ENCODE measurements around the gene MCF2L2.
"Not testable (repeated sequence)": the region's sequence is repeated elsewhere in the genome, so short reads cannot be mapped to it uniquely, and the experiment has no call there.

MCF2L2 gene

DNA sequence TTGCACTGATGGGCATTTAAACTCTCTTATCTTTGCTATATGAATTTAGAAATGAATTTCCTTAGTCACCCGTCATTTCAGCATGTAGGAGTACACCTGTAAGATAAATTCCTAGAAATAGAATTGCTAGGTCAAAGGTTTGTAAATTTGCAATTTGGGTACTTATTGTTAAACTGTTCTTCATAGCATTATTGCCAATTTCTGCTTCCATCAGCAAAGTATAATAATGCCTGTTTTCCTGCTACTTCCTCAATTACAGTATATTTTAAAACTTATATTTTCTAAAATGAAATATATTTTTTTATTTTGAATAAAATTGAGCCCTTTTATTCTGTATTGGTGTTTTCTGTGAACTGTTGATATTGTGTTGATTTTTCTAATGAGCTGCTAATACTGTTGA is 16.3 kb upstream of the MCF2L2 start:
- no peak overlapping the region for H3K4me3 ChIP-seq (ENCODE audit: low read depth, low read length)
- in situ Hi-C loops (cut with HindIII; ENCODE audit: low sequenced_read_pairs): no loop called here
- TF ChIP-seq, protein P1, sequence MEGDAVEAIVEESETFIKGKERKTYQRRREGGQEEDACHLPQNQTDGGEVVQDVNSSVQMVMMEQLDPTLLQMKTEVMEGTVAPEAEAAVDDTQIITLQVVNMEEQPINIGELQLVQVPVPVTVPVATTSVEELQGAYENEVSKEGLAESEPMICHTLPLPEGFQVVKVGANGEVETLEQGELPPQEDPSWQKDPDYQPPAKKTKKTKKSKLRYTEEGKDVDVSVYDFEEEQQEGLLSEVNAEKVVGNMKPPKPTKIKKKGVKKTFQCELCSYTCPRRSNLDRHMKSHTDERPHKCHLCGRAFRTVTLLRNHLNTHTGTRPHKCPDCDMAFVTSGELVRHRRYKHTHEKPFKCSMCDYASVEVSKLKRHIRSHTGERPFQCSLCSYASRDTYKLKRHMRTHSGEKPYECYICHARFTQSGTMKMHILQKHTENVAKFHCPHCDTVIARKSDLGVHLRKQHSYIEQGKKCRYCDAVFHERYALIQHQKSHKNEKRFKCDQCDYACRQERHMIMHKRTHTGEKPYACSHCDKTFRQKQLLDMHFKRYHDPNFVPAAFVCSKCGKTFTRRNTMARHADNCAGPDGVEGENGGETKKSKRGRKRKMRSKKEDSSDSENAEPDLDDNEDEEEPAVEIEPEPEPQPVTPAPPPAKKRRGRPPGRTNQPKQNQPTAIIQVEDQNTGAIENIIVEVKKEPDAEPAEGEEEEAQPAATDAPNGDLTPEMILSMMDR (IDR thresholded peaks at IDR 0.05; ENCODE audit: low read depth, low read length, missing control alignments): no peak
- DNase-seq (ENCODE audit: low read depth): no peak

DNA sequence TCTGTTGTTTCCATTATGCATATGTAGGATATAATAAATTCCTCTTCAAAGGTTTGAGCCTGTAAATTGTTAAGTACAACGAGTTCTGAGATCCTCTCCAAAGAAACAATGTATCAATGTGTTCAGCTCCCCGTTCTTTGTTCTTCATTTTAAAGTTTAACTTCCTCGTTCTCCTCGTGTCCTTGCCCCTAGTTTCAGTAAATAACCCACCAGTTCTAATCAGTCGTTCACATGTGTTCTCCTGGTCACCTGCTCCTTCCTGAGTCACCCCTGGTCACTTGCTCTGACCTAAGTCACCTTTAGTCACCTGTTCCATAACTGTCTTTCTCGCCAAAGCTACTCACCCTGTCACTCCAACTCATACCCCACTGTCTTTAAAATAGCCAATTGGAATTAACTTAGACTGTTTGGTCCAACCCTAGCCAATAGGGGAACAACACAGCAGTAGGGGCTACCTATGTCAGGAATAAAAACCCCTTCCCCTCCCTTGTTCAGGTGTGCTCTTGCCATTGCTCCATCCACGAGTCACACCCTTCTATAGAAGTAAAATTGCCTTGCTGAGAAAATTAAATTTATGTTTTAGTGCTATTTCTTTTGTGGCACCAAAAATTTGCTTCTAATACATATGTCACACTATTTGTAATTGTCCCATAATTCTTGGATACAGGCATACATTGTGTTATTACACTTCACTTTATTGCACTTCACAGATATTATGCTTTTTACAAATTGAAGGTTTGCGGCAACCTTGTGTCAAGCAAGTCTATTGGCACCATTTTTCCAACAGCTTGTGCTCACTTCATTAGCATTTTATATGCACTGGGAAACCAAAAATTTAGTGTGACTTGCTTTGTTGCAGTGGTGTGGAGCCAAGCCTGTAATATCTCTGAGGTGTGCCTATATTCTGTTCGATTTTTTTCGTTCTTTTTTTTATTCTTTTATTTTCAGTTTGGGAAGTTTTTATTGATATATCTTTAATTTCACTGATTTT is 15.3 kb upstream of the MCF2L2 start:
- in situ Hi-C loops (cut with HindIII; ENCODE audit: low sequenced_read_pairs): no loop called here
- DNase-seq (ENCODE audit: low read depth): no peak
- TF ChIP-seq, protein P1 (IDR thresholded peaks at IDR 0.05; ENCODE audit: low read depth, low read length, missing control alignments): no peak
- H3K4me3 ChIP-seq (ENCODE audit: low read depth, low read length): no peak overlapping the region

DNA sequence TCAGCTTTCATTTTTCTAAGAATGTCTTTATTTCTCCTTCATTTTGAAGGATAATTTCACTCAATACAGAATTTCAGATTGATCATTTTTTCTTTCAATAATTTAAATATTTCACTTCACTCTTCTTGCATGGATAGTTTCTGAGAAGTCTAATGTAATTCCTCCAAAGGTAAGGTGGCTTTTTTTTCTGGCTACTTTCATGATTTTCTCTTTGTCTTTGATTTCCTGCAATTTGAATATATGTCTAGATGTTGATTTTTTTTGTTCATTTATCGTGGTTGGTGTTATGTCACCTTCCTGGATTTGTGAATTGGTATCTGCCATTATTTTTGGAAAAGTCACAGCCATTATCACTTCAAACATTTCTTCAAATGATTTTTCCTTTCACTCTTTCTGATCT is 14.6 kb upstream of the MCF2L2 start:
- TF ChIP-seq, protein P1 (IDR thresholded peaks at IDR 0.05; ENCODE audit: low read depth, low read length, missing control alignments): no peak
- in situ Hi-C loops (cut with HindIII; ENCODE audit: low sequenced_read_pairs): no loop called here
- H3K4me3 ChIP-seq (ENCODE audit: low read depth, low read length): no peak overlapping the region
- DNase-seq (ENCODE audit: low read depth): no peak

DNA sequence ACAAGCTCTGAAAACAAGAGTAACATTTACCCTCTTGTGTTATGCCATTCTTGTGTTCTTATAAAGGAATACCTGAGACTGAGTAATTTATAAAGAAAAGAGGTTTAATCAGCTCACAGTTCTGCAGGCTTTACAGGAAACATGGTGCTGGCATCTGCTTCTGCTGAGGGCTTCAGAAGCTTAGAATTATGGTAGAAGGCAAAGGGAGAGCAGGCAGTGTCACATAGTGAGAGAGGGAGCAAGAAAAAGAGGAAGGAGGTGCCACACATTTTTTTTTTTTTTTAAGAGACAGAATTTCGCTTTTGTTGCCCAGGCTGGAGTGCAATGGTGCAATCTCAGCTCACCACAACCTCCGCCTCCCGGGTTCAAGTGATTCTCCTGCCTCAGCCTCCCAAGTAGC is 12.1 kb upstream of the MCF2L2 start:
- in situ Hi-C loops (cut with HindIII; ENCODE audit: low sequenced_read_pairs); H3K4me3 ChIP-seq (ENCODE audit: low read depth, low read length); DNase-seq (ENCODE audit: low read depth): not testable (repeated sequence)

DNA sequence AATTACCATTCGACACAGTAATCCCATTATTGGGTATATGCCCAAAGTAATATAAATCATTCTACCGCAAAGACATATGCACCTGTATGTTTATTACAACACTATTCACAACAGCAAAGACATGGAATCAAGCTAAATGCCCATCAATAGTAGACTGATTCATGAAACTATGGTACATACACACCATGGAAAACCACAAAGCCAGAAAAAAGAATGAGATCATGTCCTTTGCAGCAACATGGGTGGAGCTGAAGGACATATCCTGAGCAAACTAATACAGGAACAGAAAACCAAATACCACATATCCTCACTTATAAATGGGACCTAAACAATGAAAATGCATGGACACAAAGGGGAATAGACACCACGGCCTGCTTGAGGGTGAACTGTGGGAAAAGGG is 11.1 kb upstream of the MCF2L2 start:
- TF ChIP-seq, protein P1 (IDR thresholded peaks at IDR 0.05; ENCODE audit: low read depth, low read length, missing control alignments): no peak
- DNase-seq (ENCODE audit: low read depth): no peak
- in situ Hi-C loops (cut with HindIII; ENCODE audit: low sequenced_read_pairs): no loop called here
- H3K4me3 ChIP-seq (ENCODE audit: low read depth, low read length): no peak overlapping the region

DNA sequence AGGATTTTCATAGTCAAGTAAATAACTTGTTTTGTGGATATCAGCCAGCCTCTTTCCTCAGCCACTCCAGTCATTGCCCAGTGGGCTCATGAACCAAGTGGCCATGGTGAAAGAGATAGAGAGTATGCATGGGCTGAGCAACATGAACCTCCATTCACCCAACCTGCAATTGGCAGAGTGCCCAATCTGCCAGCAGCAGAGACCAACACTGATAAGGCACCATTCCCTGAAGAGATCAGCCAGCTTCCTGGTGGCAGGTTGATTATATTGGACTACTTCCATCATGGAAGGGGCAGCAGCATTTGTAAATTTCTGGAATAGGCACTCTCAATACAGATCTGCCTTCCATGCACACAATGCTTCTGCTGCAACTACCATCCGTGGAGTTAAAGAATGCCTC is 10.3 kb upstream of the MCF2L2 start:
- no peak for DNase-seq (ENCODE audit: low read depth)
- no peak overlapping the region for H3K4me3 ChIP-seq (ENCODE audit: low read depth, low read length)
- TF ChIP-seq, protein P1 (IDR thresholded peaks at IDR 0.05; ENCODE audit: low read depth, low read length, missing control alignments): no peak
- in situ Hi-C loops (cut with HindIII; ENCODE audit: low sequenced_read_pairs): no loop called here

Measured in astrocyte of the cerebellum (primary cell).